OCI-LY1 (cell line): ENCODE measurements around the gene ASB4.

Source experiments
- H2AFZ ChIP-seq: fragments of 200-600 bp; sonication (generic), shearing (Covaris generic); 2 replicates; pipeline ENCODE4 v1.6.0; 2014; ENCODE audit warnings: antibody characterized with exemption, mild to moderate bottlenecking, low read length
- H3F3A ChIP-seq: fragments of 200-600 bp; sonication (generic), shearing (Covaris generic); 2 replicates; pipeline ENCODE4 v1.6.0; 2014; ENCODE audit warnings: mild to moderate bottlenecking, antibody characterized with exemption, low read length, moderate library complexity; ENCODE audit not compliant: insufficient read depth
- H3K27ac ChIP-seq: fragments of 200-600 bp; sonication (generic); 2 replicates; pipeline ENCODE4 v1.5.1; 2014; ENCODE audit warnings: low read length, mixed run types, mild to moderate bottlenecking, low read depth; ENCODE audit not compliant: poor library complexity, severe bottlenecking
- H3K27me3 ChIP-seq: fragments of 200-600 bp; sonication (generic); 2 replicates; pipeline ENCODE4 v1.6.0; 2014; ENCODE audit warnings: antibody characterized with exemption, mild to moderate bottlenecking, low read length, moderate library complexity; ENCODE audit not compliant: insufficient read depth
- H3K36me3 ChIP-seq: fragments of 200-600 bp; sonication (generic); 2 replicates; pipeline ENCODE4 v1.6.1; 2014; ENCODE audit warnings: mild to moderate bottlenecking, antibody characterized with exemption, low read length, moderate library complexity, mixed read lengths; ENCODE audit not compliant: insufficient read depth
- H3K4me1 ChIP-seq: fragments of 200-600 bp; sonication (generic); 2 replicates; pipeline ENCODE4 v1.5.1; 2014; ENCODE audit warnings: mild to moderate bottlenecking, low read length, moderate library complexity; ENCODE audit not compliant: insufficient read depth, severe bottlenecking
- H3K4me2 ChIP-seq: fragments of 200-600 bp; sonication (generic), shearing (Covaris generic); 2 replicates; pipeline ENCODE4 v1.6.1; 2014; ENCODE audit warnings: low read length
- H3K4me3 ChIP-seq: fragments of 200-600 bp; sonication (generic); 2 replicates; pipeline ENCODE4 v1.5.1; 2014; ENCODE audit warnings: low read length, low read depth, mild to moderate bottlenecking, mixed read lengths; ENCODE audit not compliant: poor library complexity, severe bottlenecking
- H3K79me2 ChIP-seq: fragments of 200-600 bp; shearing (Covaris generic); 2 replicates; pipeline ENCODE4 v1.6.1; 2016; ENCODE audit warnings: mixed run types, low read length, mixed read lengths; ENCODE audit not compliant: insufficient read depth
- H3K9ac ChIP-seq: fragments of 200-600 bp; sonication (generic), shearing (Covaris generic); 2 replicates; pipeline ENCODE4 v1.6.1; 2014; ENCODE audit warnings: mild to moderate bottlenecking, low read length, mixed read lengths
- H3K9me2 ChIP-seq: fragments of 200-600 bp; sonication (generic), shearing (Covaris generic); 2 replicates; pipeline ENCODE4 v1.6.1; 2014; ENCODE audit warnings: low read depth, mild to moderate bottlenecking, low read length, mixed read lengths
- H3K9me3 ChIP-seq: fragments of 200-600 bp; shearing (Covaris generic); 2 replicates; pipeline ENCODE4 v1.6.1; 2014; ENCODE audit warnings: low read length, mixed read lengths
- H4K20me1 ChIP-seq: fragments of 200-600 bp; sonication (generic), shearing (Covaris generic); 2 replicates; pipeline ENCODE4 v1.6.0; 2016; ENCODE audit warnings: mild to moderate bottlenecking, low read length; ENCODE audit not compliant: insufficient read depth
- EZH2 ChIP-seq: fragments of 200-600 bp; sonication (generic), shearing (Covaris generic); IDR thresholded peaks from 2 replicates; pipeline ENCODE4 v1.8.0; 2017; ENCODE audit warnings: borderline replicate concordance, mixed run types, mild to moderate bottlenecking, antibody characterized with exemption, low read length, moderate library complexity, mixed read lengths
- TF ChIP-seq, protein P1 (sequence below): fragments of 200-600 bp; sonication (generic), shearing (Covaris generic); IDR thresholded peaks from 2 replicates; pipeline ENCODE4 v1.5.1; 2017; ENCODE audit warnings: mild to moderate bottlenecking, antibody characterized with exemption, low read length, moderate library complexity, mixed read lengths

The ASB4 gene

DNA sequence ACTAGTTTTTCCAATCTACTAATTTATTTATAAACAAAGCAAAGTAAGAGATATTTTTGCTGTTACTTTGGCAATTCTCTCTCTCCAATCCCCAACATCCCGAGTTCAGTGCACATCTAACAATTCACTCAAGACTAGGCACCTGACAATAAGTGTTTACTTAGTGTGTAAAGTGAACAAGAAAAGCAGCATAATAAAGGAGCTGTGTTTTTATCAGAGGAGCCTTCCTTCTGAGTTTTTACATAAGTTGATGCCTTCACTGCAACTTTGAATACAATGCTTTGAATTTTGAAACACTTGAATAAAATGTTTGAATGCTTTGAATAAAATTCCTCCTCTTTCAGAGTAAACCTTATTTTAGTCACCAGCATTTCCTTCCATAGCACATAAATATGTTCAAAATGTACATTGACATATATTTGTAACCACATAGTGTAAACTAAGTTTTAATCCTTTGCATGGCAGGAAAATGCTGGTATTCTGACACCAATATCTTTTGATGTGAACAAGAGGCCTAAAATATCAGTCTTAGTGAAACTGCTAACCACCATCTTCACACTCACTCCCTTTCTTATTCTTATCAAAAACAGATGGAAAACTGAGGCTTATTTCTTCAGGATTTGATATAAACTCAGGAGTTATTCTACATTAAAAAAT lies 99.2 kb downstream of the ASB4 start:
- no peak overlapping the region for H3K27ac ChIP-seq
- no peak overlapping the region for H2AFZ ChIP-seq
- H3K9me3 ChIP-seq, result no peaks in the 10 kb centered on the region
- H3K4me3 ChIP-seq, result no peak overlapping the region
- H3K9ac ChIP-seq, result no peak overlapping the region
- H3K79me2 ChIP-seq, result no peaks in the 10 kb centered on the region
- H3K4me2 ChIP-seq, result no peak overlapping the region
- no peaks in the 10 kb centered on the region for H3K4me1 ChIP-seq
- no peaks in the 10 kb centered on the region for H4K20me1 ChIP-seq
- no peaks in the 10 kb centered on the region for H3K27me3 ChIP-seq
- no peaks in the 10 kb centered on the region for H3F3A ChIP-seq
- H3K36me3 ChIP-seq, result no peaks in the 10 kb centered on the region
- TF ChIP-seq, protein P1, sequence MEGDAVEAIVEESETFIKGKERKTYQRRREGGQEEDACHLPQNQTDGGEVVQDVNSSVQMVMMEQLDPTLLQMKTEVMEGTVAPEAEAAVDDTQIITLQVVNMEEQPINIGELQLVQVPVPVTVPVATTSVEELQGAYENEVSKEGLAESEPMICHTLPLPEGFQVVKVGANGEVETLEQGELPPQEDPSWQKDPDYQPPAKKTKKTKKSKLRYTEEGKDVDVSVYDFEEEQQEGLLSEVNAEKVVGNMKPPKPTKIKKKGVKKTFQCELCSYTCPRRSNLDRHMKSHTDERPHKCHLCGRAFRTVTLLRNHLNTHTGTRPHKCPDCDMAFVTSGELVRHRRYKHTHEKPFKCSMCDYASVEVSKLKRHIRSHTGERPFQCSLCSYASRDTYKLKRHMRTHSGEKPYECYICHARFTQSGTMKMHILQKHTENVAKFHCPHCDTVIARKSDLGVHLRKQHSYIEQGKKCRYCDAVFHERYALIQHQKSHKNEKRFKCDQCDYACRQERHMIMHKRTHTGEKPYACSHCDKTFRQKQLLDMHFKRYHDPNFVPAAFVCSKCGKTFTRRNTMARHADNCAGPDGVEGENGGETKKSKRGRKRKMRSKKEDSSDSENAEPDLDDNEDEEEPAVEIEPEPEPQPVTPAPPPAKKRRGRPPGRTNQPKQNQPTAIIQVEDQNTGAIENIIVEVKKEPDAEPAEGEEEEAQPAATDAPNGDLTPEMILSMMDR, result no peak
- TF ChIP-seq EZH2, result no peak
- H3K9me2 ChIP-seq, result no peaks in the 10 kb centered on the region

DNA sequence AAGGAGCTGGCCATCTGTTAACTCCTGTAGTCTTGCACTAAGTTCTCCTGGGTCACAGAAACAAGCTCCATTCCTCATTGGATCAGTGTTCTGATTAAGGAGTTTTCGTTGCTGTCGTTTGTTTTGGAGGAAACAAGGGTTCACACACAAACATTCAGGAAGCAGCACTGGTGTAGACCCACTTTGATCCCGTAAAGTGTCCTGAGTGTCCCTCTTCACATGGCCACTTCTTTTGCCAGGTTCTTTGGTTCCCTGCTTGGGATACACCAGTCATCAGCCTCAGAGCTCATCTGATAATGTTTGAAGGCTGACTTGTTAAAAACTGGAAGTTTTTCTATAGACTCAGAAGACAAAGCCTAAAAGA lies 99.7 kb downstream of the ASB4 start:
- Histone ChIP-seq H3K4me1 (no peaks in the 10 kb centered on the region), H3K27me3 (no peaks in the 10 kb centered on the region), H3K9me3 (no peaks in the 10 kb centered on the region), H3F3A (no peaks in the 10 kb centered on the region), H3K9ac (no peak overlapping the region), H3K4me3 (no peak overlapping the region), H2AFZ (no peak overlapping the region), H3K27ac (no peak overlapping the region), H3K9me2 (no peaks in the 10 kb centered on the region), H3K36me3 (no peaks in the 10 kb centered on the region), H3K79me2 (no peaks in the 10 kb centered on the region), H4K20me1 (no peaks in the 10 kb centered on the region), H3K4me2 (no peak overlapping the region)
- no peak for TF ChIP-seq EZH2
- TF ChIP-seq, protein P1, result no peak

DNA sequence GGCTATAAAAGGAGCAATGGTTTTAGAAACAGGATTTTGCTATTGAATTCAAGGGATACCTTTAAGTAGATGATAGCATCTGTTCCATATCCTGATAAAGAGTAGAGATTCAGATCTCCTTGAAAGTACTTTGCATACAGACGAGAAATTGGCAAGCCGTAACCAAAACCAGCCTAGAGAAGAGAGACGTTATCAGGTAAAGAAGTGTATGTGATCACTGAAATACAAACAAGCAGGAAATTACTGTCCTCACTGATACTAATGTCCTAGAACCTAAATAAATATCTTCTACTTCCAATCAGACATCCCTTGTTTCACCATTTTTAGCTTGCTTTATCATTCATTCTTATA lies 101.2 kb downstream of the ASB4 start:
- no peaks in the 10 kb centered on the region for H4K20me1 ChIP-seq
- no peak overlapping the region for H2AFZ ChIP-seq
- no peaks in the 10 kb centered on the region for H3K9me2 ChIP-seq
- no peaks in the 10 kb centered on the region for H3K27me3 ChIP-seq
- H3K9ac ChIP-seq, result no peak overlapping the region
- TF ChIP-seq, protein P1, result no peak
- no peak for TF ChIP-seq EZH2
- no peak overlapping the region for H3K4me3 ChIP-seq
- H3K27ac ChIP-seq, result no peak overlapping the region
- no peaks in the 10 kb centered on the region for H3K36me3 ChIP-seq
- H3K4me1 ChIP-seq, result no peaks in the 10 kb centered on the region
- no peaks in the 10 kb centered on the region for H3K9me3 ChIP-seq
- H3K4me2 ChIP-seq, result no peak overlapping the region
- no peaks in the 10 kb centered on the region for H3K79me2 ChIP-seq
- H3F3A ChIP-seq, result no peaks in the 10 kb centered on the region
